NT2/D1 (cell line): ENCODE measurements around the gene PLA2G6.

Experiments
- YY1 ChIP-seq: IDR thresholded peaks from 2 replicates; pipeline ENCODE4 v1.6.1; 2011; ENCODE audit not compliant: insufficient read length, insufficient read depth
- ZNF274 ChIP-seq: IDR thresholded peaks from 2 replicates; pipeline ENCODE4 v1.6.1; 2011; ENCODE audit warnings: mild to moderate bottlenecking, low read depth, low read length

- no peak for TF ChIP-seq YY1
- TF ChIP-seq ZNF274 = no peak
Observed at GRCh38 chr22:38222797-38223119, 41.1 kb upstream of the PLA2G6 start.
